ENCODE data around the gene GPR150.

GPR150 gene

DNA sequence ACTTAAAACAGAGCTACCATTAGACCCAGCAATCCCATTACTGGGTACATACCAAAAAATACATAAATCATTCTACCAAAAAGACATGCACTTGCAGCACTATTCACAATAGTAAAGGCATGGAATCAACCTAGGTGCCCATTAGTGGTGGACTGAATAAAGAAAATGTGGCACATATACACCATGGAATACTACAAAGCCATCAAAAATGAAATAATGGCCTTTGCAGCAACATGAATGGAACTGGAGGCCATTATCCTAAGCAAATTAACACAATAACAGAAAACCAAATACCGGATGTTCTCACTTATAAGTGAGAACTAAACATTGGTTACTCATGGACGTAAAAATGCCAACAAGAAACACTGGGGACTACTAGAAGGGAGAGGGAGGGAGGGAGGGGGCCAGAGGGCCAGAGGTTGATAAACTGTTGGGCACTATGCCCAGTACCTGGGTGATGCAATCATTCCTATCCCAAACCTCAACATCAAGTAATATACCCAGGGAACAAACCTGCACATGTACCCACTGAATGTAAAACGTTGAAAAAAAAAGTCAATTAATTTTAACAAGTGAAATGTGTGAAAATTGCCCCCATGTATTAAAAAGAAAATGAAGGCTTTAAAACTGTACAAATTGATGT, 24.5 kb upstream of the GPR150 start:
- ChIA-PET CTCF (no interaction called here), POLR2A (no interaction called here)
- TF ChIP-seq, protein P1, sequence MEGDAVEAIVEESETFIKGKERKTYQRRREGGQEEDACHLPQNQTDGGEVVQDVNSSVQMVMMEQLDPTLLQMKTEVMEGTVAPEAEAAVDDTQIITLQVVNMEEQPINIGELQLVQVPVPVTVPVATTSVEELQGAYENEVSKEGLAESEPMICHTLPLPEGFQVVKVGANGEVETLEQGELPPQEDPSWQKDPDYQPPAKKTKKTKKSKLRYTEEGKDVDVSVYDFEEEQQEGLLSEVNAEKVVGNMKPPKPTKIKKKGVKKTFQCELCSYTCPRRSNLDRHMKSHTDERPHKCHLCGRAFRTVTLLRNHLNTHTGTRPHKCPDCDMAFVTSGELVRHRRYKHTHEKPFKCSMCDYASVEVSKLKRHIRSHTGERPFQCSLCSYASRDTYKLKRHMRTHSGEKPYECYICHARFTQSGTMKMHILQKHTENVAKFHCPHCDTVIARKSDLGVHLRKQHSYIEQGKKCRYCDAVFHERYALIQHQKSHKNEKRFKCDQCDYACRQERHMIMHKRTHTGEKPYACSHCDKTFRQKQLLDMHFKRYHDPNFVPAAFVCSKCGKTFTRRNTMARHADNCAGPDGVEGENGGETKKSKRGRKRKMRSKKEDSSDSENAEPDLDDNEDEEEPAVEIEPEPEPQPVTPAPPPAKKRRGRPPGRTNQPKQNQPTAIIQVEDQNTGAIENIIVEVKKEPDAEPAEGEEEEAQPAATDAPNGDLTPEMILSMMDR (IDR thresholded peaks at IDR 0.05; ENCODE audit: control extremely low read depth, extremely low read depth, low read depth, missing control alignments) = no peak
- DNase-seq (ENCODE audit: extremely low spot score) = no peak

DNA sequence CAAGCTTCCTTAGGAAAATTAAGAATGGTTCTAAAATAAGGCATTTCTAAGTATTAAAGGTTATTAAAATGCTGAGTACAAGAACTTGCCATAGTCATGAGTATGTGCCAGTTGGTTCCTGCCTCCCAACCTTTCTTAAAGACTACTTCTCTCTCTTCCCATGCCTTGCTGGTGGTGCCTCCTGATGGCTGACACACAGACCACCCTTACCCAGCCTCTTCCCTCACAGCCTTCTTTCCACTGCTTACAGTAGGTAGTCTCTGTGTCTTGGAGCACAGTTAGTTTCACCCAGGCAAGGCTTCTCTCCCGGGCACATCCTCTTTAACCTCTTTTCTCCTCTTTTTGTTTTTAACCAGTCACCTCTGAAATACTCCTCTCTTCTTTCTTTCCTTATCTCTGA, 20.6 kb upstream of the GPR150 start:
- TF ChIP-seq, protein P1 (IDR thresholded peaks at IDR 0.05; ENCODE audit: control extremely low read depth, extremely low read depth, low read depth, missing control alignments) = no peak
- ChIA-PET POLR2A (no interaction called here), CTCF (interaction anchor here (1.3 to 1.9 kb wide), 2 partner anchors 9 to 11 kb away, joined by 4 to 8 read pairs; no protein-coding TSS in a partner anchor)
- DNase-seq (ENCODE audit: extremely low spot score) = no peak

DNA sequence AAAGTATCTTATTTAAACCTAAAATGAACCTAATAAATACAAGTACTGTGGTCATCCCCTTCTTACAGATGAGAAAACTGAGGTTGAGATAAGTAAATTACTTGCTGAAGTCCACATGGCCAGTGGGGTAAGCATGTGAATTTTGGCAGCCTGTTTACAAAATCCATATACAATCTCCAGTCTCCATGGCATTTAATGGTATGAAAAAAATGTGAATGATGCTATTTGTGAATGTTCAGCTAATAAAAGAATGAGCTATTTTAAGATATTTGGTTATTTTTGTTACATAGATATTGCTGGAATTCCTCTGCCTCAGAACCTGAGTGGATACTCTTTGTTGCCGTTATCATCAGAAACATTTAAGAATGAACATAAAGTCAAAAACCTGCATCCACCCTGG, 19.3 kb upstream of the GPR150 start:
- TF ChIP-seq, protein P1 (IDR thresholded peaks at IDR 0.05; ENCODE audit: control extremely low read depth, extremely low read depth, low read depth, missing control alignments) = no peak
- no peak for DNase-seq (ENCODE audit: extremely low spot score)
- ChIA-PET POLR2A (no interaction called here), CTCF (interaction anchor here (1.0 kb wide), 1 partner anchor 9 kb away, joined by 3 read pairs; no protein-coding TSS in a partner anchor)

DNA sequence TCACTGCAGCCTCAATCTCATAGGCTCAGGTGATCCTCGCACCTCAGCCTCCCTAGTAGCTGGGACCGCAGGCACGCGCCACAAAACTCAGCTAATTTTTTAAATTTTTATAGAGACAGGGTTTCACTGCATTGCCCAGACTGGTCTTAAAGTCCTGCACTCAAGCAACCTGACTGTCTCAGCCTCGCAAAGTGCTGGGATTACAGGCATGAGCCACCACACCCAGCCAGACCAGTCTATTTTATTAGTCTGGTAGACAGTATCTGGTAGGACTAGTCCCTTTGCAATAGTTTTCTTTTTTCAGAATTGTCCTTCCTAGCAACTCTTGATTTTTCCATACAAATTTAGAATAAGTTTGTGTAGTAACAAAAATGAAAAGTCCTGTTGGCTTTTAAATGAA, 14.1 kb upstream of the GPR150 start:
- POLR2A ChIA-PET = no interaction called here
- CTCF ChIA-PET = no interaction called here
- TF ChIP-seq, protein P1 (IDR thresholded peaks at IDR 0.05; ENCODE audit: control extremely low read depth, extremely low read depth, low read depth, missing control alignments) = no peak
- no peak for DNase-seq (ENCODE audit: extremely low spot score)

DNA sequence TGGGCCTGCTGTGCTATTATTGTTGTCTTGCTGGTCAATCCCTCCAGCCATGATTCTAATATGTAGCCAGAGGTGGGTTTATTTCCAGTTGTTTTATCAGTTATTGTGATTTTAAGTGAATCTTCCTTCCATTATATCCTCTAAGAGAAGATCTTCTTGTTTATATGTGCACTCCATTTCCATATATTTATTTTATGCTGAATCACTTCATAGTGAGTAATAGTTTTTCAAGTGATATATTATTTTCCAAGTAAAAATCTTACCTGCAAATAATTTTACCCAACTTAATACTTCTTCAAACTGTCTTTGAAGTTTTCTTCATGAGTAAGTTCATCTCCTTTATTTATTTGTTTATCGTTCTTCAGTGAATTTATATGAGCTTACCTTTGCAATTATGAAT, 13.5 kb upstream of the GPR150 start:
- ChIA-PET POLR2A (no interaction called here), CTCF (interaction anchor here (1.1 kb wide), 1 partner anchor 16 kb away, joined by 3 read pairs; no protein-coding TSS in a partner anchor)
- DNase-seq (ENCODE audit: extremely low spot score) = no peak
- TF ChIP-seq, protein P1 (IDR thresholded peaks at IDR 0.05; ENCODE audit: control extremely low read depth, extremely low read depth, low read depth, missing control alignments) = no peak

DNA sequence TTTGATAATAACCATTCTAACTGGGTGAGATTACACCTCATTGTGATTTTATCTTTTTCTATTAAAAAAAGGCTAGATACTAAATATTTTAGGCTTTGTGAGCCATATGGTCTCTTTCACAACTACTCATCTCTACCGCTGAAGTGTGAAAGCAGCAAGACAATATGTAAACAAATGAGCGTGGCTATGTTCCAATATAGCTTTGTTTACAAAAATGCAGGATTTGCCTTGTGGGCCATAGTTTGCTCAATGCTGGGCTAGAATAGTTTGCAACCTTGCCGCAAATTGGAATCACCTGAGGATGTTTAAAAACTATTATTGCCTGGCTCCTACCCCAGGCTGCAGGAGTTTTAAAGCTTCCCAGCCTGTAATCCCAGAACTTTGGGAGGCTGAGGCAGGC, 10.2 kb upstream of the GPR150 start:
- CTCF ChIA-PET = interaction anchor here (1.0 to 1.4 kb wide), 3 partner anchors 9 to 52 kb away, joined by 3 read pairs; no protein-coding TSS in a partner anchor
- TF ChIP-seq, protein P1 (IDR thresholded peaks at IDR 0.05; ENCODE audit: control extremely low read depth, extremely low read depth, low read depth, missing control alignments) = no peak
- POLR2A ChIA-PET = no interaction called here
- no peak for DNase-seq (ENCODE audit: extremely low spot score)

All from GM10248 (cell line).